ENCODE results near the gene MAP3K10. TPM values are rescaled to one million over a fixed set of nuclear protein-coding genes. Genes with fewer than 3 reads are reported as not detected.
A peak's percentile ranks its signal among the peaks of the same experiment; 100 is the strongest.

Gene MAP3K10
- total and polyA plus RNA-seq, 2 of the 13 experiments (the other 11 are each of a cell fraction or from before 2014, with no cell fraction given): 3.4 to 5.0 TPM

- TF ChIP-seq ZNF770 (CRISPR knock-in tag; IDR thresholded peaks at IDR 0.05) (peak; percentile 46; the same call in 1 of the 2 replicates), ATF4 (CRISPR knock-in tag; IDR thresholded peaks at IDR 0.05) (no peak), FOXM1 (CRISPR knock-in tag; IDR thresholded peaks at IDR 0.05) (no peak), ZBTB8A (CRISPR knock-in tag; IDR thresholded peaks at IDR 0.05; ENCODE audit: borderline replicate concordance, low read depth) (no peak), BATF2 (CRISPR knock-in tag; IDR thresholded peaks at IDR 0.05) (no peak), ATF1 (CRISPR knock-in tag; IDR thresholded peaks at IDR 0.05) (peak; percentile 71; the same call in 1 of the 2 replicates), GATA4 (IDR thresholded peaks at IDR 0.05; ENCODE audit: borderline replicate concordance, low read depth) (0 out of 2 replicates have a peak, but pooled peaks have one; percentile 6), RAD21 (CRISPR knock-in tag; IDR thresholded peaks at IDR 0.05) (no peak), HOXA5 (CRISPR knock-in tag; IDR thresholded peaks at IDR 0.05) (0 out of 2 replicates have a peak, but pooled peaks have one; percentile 53), DZIP1 (CRISPR knock-in tag; IDR thresholded peaks at IDR 0.05) (no peak), MZF1 (CRISPR knock-in tag; IDR thresholded peaks at IDR 0.05; ENCODE audit: borderline replicate concordance) (no peak), ZMAT5 (CRISPR knock-in tag; IDR thresholded peaks at IDR 0.05; ENCODE audit: borderline replicate concordance, low read depth) (no peak), ATRX (CRISPR knock-in tag; IDR thresholded peaks at IDR 0.05; ENCODE audit: borderline replicate concordance) (no peak), U2AF2 (IDR thresholded peaks at IDR 0.05; ENCODE audit: low read depth, low read length) (no peak), PLSCR1 (CRISPR knock-in tag; IDR thresholded peaks at IDR 0.05; ENCODE audit: borderline replicate concordance) (no peak), NFYB (CRISPR knock-in tag; IDR thresholded peaks at IDR 0.05) (0 out of 2 replicates have a peak, but pooled peaks have one; percentile 21), TCF7L2 (IDR thresholded peaks at IDR 0.05; ENCODE audit: low read depth, low read length) (no peak), PATZ1 (CRISPR knock-in tag; IDR thresholded peaks at IDR 0.05) (peak; percentile 82)
Observed at GRCh38 chr19:40190891-40191835, at the start of gene MAP3K10 (continued).

Measured in HepG2 (cell line).